GM19397 (cell line): Measurements from ENCODE around the gene ADH4.
"Not testable (repeated sequence)": the region's sequence is repeated elsewhere in the genome, so short reads cannot be mapped to it uniquely, and the experiment has no call there.

ENCODE experiments used
- ATAC-seq: cut with Tn5 transposase; IDR thresholded peaks from one replicate; pipeline ENCODE4 v1.9.1; 2021; ENCODE audit warnings: mild to moderate bottlenecking, moderate library complexity; ENCODE audit not compliant: unreplicated experiment

ADH4 gene

GRCh38 chr4:99084595-99084994 lies 59.5 kb downstream of the ADH4 start:
- ATAC-seq = no peak

- ATAC-seq = no peak
These were observed 61.9 kb downstream of the ADH4 start for GRCh38 chr4:99082192-99082591.

GRCh38 chr4:99080869-99081268 lies 63.2 kb downstream of the ADH4 start:
- not testable (repeated sequence) for ATAC-seq

- no peak for ATAC-seq
These were observed 64.3 kb downstream of the ADH4 start for GRCh38 chr4:99079625-99080295.

GRCh38 chr4:99078931-99079624 lies 65.0 kb downstream of the ADH4 start:
- ATAC-seq = no peak

GRCh38 chr4:99078336-99078735 lies 65.8 kb downstream of the ADH4 start:
- ATAC-seq = no peak

GRCh38 chr4:99077177-99077576 lies 66.9 kb downstream of the ADH4 start:
- ATAC-seq = no peak

GRCh38 chr4:99076292-99076976 lies 67.7 kb downstream of the ADH4 start:
- ATAC-seq = no peak

GRCh38 chr4:99074816-99075215 lies 69.3 kb downstream of the ADH4 start:
- ATAC-seq = no peak
